NCI-H82 (cell line): ENCODE data around the gene C16orf86.

ENCODE experiments used
- DNase-seq: peaks from one replicate; lab custom pipeline; 2025; lab: John Stamatoyannopoulos, UW

The C16orf86 gene

DNA sequence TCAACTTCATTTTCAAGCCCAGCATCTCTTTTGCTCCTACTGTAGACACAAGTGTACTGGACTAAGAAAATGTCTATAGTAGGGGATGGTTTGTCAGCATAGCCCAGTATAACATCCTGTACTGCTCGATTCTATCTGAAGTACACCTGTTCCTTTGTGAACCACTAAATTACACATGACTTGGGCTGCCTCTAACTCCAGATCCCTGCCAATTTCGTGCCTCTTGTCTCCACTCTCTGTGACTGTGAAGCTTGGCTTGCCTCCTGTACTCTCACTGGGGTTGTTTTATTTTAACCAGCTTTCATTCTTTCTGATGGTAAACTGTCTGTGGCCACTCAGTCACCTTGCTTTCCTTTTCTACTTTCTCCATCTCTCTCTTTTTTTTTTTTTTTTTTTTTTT is 28.0 kb downstream of the C16orf86 start:
- DNase-seq: no peak

DNA sequence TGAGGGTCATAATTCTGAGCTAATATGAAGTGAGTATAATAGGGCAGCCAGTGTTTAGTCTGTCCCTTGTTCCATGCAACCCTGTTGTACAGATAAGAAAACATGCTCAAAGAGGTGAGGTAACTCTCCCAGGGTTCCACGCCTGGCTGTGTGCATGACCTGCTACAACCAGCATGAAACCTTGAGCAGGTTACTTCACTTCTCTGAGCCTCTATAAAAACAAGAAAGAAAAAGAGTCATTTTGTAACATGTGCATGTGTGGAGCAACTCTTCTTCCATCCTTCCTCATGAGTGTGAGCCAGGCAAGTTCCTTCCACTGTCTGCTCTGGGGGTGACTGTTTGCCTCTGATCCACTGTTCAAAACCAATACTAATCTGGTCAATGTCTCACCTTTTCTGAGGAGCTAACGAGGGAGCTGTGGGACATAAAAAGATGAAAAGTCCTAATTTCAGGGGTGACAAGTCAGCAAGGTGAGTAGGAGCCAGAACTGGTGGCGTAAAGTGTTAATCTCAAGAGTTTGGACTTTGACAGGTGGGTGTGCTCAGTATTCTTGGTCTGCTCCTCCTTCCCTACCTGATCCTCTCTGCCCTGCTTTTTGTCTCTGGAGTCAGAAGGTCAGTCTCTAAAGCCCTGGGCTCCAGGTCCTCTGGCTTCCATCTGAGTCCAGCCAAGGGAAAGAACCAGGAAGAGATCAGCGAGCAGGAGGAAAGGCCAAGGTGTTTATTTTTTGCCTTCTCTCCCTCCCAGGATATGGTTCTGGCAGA is 31.0 kb downstream of the C16orf86 start:
- DNase-seq: no peak

DNA sequence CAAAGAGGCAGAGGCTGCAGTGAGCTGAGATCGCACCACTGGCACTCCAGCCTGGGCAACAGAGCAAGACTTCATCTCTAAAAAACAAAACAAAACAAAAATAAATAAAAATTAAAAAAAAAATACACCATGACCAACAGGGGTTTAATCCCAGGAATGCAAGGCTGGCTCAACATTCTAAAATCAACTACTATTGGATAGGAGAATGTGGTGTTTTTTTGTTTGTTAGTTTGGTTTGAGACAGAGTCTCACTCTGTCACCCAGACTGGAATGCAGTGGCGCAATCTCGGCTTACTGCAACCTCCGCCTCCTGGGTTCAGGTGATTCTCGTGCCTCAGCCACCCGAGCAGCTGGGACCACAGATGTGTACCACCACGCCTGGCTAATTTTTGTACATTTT is 32.7 kb downstream of the C16orf86 start:
- no peak for DNase-seq

DNA sequence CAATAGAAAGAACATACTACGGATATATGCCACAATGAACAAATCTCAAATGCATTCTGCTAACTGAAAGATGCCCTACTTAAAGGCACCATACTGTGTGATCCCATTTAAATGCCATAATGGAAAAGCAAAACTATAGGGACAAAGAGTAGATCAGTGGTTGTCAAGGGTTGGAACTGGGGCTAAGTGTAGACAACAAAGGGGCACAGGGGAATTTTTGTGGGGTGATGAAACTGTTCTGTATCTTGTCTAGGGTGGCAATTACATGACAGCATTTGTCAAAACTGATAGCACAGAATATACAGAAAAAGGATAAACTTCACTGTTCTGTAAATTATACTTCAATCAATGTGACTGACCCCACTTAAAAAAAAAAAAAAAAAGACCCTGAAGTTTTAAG is 34.8 kb downstream of the C16orf86 start:
- no peak for DNase-seq

DNA sequence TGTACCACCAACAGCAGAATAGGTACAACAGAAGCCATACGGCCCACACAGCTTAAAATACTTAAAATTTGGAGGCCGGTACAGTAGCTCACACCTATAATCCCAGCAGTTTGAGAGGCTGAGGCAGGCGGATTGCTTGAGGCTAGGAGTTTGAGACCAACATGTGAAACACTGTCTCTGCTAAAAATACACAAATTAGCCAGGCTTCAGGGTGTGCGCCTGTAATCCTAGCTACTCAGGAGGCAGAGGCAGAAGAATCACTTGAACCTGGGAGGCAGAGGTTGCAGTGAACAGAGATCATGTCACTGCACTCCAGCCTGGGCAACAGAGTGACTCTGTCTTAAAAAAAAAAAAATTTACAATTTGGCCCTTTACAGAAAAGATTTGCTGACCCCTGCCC is 35.5 kb downstream of the C16orf86 start:
- no peak for DNase-seq

DNA sequence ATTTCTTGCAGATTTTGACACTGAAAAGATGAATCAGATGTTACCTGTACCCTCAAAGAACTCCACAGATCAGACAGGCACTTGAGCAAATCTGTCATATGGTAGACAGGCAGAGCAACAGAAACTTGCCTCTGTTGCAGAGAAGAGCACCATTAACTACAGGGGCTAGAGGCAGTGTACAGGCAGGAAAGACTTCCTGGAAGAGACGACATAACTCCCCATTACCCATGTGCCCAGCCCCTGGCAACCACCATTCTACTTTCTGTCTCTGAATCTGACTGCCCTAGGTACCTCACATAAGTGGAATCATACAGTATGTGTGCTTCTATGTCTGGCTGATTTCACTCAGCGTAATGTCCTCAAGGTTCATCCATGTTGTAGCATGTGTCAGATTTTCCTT is 37.0 kb downstream of the C16orf86 start:
- DNase-seq: no peak

DNA sequence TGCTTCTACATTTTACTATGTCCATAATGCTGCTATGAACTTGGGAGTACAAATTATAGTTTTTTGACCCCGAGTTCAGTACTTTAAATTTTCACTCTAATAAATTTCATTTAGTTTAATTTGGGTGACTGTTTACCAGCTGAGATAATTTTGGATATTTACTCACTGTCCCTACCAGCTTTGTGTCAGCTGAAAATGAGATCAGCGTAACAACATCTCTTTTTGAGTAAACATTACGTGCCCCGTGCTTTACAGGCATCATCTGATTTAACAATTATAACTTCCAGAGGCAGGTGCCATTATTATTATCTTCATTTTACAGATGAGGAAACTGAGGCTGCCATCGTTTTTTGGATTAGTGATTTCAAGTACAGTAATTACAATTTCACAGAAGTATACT is 37.5 kb downstream of the C16orf86 start:
- no peak for DNase-seq

DNA sequence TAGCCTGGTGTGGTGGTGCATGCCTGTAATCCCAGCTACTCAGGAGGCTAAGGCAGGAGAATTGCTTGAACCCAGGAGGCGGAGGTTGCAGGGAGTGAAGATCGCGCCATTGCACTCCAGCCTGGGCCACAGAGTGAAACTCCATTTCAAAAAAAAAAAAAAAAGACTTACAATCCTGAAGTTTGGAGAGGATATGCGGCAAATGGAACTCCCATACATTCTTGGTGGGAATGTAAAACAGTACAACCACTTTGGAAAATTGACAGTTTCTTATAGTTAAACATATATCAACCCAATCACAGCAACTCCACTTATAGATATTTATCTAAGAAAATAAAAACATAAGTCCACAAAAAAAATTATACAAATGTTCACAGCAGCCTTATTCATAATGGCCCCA is 40.6 kb downstream of the C16orf86 start:
- DNase-seq: no peak

DNA sequence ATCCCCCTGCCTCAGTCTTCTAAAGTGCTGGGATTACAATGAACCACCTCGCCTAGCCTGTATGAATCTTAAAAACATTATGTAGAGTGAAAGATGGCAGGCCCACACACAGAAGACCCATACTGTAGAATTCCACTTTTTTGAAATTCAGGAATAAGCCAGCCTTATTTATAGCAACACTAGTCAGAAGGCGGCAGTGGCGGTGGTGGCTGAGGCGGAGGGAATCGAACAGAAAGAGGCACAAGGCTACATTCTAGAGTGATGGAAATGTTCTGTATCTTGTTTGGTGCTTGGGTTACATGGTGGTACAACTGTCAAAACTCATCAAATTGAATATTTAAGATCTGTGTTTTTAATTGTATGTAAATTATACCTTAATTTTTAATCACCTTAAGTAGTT is 41.2 kb downstream of the C16orf86 start:
- no peak for DNase-seq

DNA sequence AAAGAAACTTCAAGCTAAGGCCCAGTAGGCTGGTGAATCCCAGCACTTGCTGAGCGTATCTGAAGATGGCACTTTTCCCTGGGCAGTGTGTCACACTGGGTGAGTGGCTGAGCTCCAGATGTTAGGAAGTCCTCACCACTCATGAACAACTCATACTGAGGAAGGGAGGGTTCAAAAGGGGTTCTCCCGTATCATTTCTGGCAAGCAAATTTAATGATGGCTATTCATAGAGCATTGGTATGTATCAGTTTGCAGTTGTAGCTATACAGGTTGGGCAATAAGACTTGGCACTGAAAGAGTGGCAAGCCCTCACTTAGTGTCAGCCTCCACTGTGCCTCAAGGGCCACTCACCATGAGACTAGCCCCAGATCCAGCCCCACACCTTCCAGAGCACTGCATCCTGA is 41.8 kb downstream of the C16orf86 start:
- DNase-seq: no peak

DNA sequence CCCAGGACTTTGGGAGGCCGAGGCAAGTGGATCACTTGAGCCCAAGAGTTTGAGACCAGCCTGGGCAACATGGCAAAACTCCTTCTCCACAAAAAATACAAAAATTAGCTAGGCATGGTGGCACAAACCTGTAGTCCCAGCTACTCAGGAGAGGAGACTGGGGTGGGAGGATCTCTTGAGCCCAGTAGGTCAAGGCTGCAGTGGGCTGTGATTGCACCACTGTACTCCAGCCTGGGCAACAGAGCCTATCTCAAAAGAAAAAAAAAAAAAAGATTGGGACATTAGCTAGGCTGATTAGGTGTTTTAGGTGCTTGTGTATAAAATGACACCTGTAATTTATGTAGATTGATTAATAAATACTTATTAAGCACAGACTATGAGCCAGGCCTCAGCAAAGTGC is 42.4 kb downstream of the C16orf86 start:
- no peak for DNase-seq

DNA sequence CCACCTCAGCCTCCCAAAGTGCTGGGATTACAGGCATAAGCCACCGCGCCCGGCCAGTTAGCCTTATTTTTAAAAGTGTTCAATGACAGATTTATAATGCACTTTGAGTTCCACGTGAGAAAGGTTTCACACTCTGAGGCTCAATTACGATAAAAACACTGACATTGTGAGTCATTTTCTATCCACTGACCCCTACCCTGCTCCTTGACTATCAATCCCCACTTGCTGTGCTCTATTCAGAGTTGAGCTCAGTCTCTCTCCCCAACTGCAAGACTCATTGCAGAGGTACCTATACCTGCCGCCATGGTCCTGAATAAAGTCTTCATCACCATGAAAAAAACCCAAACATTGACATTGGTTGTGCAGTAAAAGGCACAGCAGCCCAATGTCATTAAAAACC is 44.0 kb downstream of the C16orf86 start:
- DNase-seq: no peak

DNA sequence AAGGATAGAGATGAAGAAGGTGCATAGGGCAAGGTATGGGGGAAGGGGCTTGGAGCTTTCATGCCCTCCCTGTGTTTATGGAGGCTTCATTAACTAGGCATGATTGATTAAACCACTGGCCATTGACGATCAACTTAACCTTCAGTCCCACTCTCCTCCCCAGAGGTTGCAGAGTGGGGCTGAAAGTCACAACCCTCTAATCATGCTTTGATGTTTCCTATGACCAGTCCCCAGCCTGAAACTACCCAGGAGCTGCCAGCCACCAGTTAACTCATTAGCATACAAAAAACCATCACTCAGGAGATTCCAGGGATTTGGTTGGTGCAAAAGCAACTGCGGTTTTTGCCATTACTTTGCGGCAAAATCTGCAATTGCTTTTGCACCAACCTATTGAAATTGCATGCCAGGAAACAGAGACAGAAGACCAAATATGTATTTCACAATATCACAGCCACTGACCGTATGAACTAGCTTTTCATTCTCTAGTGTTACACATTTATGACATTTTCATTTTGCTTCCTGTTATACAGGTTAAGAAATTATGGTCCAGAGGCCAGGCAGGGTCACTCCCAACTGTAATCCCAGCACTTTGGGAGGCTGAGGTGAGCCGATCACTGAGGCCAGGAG is 47.1 kb downstream of the C16orf86 start:
- no peak for DNase-seq

DNA sequence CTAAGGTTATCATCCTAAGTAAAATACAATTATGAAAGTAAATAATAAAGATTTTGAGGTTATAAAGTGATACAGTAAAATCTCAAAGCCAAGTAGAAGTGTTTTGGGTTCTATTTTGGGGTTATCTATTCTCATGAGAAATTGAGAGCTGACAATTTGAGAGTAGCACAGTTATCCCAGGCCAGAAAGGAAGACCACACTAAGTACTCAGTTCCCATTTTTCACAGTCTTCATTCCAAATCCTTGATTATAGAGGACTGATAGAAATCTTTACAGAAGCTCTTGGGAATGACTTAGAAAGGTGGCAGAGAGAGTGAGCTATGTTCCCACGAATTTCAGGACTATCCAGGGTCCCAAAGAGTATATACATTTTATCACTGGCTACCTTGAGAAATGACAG is 47.9 kb downstream of the C16orf86 start:
- no peak for DNase-seq

DNA sequence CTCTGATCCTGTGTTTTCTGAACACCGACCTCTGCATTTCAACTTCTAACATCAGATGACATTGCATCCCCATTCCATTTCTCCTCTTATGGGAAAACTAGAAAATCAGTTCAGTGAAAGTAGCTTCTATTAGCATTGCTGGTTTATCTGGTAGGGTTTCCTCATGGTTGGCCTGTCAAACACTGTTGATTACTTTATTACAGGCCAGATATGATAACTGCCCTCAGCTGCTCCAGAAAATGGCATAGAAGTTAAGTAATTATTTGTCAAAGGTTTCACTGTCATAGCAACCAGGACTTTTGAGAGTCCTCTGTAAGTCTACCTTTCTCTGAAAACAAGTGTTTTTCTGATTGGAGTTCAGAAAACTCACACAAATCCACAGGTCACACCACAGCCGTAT is 49.5 kb downstream of the C16orf86 start:
- no peak for DNase-seq
